GM18873 (cell line): ENCODE data around the gene TAX1BP3.

Experiments used
- ATAC-seq: cut with Tn5 transposase; IDR thresholded peaks from one replicate; pipeline ENCODE4 v1.9.1; 2021; ENCODE audit warnings: mild to moderate bottlenecking, moderate library complexity, moderate number of reproducible peaks; ENCODE audit not compliant: unreplicated experiment, low FRiP score

Gene TAX1BP3

DNA sequence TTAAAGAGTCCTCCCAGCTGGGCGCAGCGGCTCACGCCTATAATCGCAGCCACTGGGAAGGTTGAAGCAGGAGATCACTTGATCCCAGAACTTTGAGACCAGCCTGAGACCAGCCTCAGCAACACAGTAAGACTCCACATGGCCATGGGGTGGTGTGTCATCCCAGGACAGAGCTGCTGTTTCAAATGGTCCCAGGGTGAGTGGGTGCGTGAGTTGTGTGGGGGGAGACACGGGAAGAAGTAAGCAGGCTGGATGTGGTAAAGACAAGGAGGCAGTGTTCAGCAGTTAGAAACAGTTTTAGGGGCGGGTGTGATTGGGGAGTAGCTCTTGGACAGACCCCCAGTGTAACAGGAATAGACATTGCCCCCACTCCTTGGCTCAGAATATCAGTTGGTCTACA, 36.1 kb downstream of the TAX1BP3 start:
- ATAC-seq, result no peak

DNA sequence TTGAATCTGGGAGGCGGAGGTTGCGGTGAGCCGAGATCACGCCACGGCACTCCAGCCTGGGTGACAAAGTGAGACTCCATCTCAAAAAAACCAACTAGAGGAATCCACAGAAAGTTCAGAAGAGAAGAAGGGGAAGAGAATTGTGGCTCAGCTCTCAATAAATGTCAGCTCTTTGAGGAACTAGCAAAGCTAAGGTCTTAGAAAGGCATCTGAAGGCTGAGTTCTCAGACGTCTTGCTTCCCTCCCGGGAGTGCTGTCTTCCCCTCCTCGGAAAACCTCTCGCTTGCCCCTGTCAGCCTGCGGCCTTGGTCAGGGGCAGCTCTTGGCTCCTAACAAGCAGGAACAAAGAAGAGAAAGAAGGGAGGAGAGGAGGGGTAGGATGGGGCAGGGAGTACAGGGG, 37.6 kb downstream of the TAX1BP3 start:
- ATAC-seq, result no peak

DNA sequence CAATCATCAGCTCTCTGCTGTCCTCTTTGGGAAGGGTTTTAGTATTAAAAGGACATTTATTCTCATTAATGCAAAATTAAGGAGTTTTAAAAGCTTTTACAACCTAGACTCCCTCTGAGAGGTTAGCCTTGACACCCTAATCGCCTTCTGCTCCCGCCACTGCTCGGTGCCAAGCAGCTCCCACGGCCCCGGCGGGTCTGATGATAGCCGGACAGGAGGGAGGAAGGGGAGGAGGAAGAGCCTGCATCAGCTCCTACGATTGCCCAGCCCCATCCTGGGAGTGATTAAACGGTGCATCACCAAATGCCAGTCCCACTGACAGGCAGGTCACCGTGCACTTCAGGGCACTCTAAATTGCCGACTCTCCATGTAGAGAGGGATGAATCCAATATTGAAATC, 40.6 kb downstream of the TAX1BP3 start:
- no peak for ATAC-seq

DNA sequence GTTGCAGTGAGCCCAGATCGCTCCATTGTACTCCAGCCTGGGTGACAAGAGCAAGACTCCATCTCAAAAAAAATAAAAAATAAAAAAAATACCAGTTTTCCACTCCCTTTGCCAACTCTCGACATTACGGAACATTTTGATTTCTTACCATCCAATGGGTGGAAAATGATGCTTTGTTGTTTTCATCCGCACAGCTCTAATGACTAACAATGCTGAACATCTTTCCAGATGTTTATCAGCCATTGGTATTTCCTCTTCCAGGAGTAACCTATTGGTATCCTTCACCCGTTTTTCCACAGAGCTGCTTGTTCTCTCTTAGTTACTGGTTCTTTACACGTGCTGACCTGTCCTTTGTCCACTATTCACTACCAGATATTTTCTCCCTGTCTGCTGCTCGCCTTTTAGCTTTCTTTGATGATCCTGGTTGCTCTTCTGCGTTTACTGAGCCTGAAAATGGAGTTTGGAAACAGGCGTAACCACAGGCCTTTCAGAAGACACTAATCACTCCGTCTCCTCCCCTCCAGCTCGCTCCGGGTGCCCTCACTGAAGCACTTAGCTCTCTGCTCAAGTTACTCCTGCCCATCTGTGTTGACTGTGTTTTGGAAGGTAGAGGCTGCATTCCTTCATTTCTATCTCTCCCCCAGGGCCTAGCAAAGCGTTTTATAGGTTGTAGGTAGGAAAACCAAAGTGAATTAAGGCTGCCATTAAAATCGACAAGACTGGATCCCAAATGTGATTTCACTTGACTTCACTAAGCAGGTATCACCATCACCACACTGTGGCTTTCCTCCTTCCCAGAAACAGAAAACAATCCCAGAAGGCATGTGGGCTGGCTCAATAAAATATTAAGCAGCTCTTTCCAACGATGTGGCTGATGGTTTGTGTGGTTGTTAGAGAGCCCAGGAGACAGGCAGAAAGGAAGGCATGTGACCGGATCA, 41.3 kb downstream of the TAX1BP3 start:
- no peak for ATAC-seq

DNA sequence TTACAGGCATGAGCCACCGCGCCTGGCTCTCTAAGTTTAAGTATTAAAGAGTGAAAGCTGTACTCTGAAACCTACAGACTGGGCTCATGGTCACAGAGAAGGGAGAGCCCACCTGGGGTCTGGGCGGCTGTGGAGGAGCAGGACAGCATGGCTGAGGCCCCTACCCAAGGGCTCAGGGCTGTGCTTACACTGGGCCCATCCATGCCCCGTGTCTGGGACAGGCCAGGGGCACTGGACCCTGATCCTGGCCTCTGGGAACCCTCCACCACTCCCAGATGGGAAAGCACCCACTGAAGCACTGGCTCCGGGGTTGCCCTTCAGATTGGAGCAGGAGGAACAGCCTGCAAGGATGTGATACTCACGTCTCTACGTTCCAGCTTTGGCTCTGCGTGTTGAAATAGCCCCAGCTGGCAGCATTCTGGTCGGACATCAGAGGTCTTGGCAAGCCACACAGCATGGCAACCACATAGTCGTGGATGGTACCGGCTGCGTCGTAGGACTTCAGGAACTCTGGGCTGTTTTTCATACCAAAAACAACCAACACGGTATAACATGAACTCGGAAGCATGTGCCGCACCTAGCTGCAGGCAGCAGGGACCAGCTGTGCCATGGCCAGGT, 45.3 kb downstream of the TAX1BP3 start:
- ATAC-seq, result no peak

DNA sequence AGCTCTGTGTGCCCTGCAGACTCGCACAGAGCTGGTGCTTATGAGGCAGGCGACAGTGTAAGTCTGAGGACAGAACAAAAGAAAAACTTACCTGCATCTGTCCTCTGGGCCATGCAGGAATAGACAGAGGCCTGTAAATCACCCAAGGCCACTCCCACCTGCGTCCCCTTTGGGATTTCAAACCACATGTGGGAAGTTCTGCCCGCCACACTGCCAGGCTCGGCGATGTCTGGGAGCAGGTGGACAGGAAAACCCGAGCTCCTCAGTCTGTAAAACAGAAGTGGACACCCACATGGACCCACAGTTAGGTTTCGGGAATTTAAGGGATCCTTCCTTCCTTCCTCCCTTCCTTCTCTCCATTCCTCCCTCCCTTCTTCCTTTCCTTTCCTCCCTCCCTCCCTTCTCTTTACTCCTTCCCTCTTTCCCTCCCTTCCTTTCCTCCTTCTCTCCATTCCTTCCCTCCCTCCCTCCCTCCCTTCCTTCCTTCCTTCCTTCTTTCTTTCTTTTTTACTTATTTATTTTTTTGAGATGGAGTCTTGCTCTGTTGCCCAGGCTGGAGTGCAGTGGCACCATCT, 47.1 kb downstream of the TAX1BP3 start:
- ATAC-seq, result no peak

DNA sequence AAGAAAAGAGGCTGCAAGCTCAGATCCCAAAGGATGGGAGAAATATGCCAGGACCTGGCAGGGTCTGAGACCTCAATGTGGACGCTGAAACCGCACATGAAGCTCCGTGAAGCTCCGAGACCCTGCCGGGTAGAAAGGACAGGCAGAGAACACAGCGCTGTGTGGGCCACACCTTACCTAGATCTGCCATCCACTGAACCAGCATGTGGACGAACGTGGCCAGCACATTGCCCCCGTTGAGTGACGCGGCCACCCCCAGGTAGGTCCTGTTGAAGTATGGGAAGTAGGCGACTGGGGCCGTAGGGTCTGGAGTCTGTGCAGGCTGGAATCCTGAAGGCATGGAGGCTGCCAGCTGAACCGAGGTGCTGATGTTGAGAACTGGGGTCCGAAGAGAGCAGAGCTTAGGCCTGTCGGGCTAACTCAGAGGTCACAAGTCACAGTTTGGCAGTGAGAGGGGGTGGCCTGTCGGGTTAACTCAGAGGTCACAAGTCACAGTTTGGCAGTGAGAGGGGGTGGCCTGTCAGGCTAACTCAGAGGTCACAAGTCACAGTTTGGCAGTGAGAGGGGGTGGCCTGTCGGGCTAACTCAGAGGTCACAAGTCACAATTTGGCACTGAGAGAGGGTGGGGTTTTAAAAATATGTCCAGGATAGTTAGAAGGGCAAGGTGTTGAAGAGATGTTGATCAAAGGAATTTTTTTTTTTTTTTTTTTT, 53.1 kb downstream of the TAX1BP3 start:
- ATAC-seq, result no peak

DNA sequence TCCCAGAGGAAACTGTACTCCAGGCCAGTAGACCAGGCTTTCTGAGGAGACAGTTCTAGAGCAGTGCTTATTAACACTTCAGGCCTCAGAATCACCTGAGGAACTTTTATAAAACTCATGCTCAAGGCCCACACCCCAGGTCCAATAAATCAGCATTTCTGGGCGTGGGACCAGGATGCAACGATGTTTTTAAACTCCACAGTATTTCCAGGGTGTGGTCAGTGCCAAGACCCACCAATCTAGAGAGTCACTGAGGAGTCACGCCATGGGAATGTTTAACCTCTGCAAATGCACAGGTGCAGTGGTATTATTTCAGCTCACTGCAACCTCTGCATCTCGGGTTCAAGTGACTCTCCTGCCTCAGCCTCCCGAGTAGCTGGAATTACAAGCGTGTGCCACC, 55.3 kb downstream of the TAX1BP3 start:
- ATAC-seq, result no peak
